ENCODE data around the gene FANCI. TPM values are rescaled to one million over a fixed set of nuclear protein-coding genes. Genes with fewer than 3 reads are reported as not detected.

Gene FANCI
- total RNA-seq: 1 to 10 TPM; 7.6 to 9.9 (median 7.9) TPM

DNA sequence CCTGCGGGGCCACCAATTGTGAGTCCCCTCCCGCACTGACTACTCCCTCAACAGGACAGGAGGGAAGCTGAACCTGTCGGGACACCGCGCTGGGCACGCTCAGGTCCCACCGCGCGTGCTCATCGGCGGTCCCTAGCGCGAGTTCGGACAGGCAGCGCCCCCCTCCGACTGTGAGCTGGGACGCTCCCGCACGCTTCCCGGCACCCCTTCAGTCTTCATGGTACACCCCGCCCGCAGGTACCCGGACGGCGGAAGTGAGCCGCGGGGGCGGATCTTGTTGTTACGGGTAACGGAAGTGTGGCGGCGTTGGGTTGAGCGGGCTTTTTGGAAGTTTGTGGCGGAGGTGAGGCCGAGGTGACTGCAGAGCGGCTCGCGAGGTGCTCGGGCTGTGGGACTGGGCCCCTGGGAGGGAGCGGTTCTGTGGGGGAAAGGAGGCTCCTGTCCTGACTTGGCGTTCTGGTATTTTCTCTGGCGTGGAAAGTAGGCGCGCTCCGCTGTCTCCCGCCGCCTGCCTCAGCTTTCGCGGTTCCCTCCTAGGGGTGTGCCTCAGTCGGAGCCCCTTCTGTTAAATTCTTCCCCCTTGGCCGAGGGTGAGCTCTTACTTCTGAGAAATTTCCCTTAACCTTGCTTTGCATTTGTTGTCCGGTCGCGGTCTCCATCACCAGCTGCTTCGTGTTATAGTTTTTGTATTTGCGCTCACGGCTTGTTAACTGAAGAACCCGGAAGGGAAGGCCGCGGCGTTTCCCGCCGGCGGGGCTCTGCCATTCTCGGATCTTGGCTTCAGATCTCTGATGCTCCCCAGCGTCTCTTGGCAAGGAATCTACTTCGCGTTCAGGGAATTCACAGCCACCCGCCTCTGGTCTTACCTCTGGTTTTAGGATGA is at the start of gene FANCI:
Gene FANCI (plus strand): TSS at position 289 of the 883 bp plus-strand sequence. CDS start 3,669 bp downstream, outside the sequence.
- peak; percentile 94 to 95 for DNase-seq (ENCODE audit: low spot score in 2 of 2)
- Histone ChIP-seq H3K36me3 (no peaks in the 10 kb centered on the region), H3K27me3 (no peaks in the 10 kb centered on the region), H3K4me3 (peak within 1 kb of the TSS; percentile 60 to 81 (median 71)), H3K4me1 (peaks cover 0 to 5% of the 10 kb centered on the region in 2 donors), H3K9me3 (no peaks in the 10 kb centered on the region), H3K27ac (peak within 1 kb of the TSS; percentile 54 to 71)
- intact Hi-C loops (cut with DNase I; ENCODE audit: low total_unique reads): no loop called here
- TF ChIP-seq POLR2AphosphoS5 (IDR thresholded peaks at IDR 0.05) (peak; percentile 54 to 71 (median 67)), POLR2A (IDR thresholded peaks at IDR 0.05) (no peak)
- TF ChIP-seq, protein P1, sequence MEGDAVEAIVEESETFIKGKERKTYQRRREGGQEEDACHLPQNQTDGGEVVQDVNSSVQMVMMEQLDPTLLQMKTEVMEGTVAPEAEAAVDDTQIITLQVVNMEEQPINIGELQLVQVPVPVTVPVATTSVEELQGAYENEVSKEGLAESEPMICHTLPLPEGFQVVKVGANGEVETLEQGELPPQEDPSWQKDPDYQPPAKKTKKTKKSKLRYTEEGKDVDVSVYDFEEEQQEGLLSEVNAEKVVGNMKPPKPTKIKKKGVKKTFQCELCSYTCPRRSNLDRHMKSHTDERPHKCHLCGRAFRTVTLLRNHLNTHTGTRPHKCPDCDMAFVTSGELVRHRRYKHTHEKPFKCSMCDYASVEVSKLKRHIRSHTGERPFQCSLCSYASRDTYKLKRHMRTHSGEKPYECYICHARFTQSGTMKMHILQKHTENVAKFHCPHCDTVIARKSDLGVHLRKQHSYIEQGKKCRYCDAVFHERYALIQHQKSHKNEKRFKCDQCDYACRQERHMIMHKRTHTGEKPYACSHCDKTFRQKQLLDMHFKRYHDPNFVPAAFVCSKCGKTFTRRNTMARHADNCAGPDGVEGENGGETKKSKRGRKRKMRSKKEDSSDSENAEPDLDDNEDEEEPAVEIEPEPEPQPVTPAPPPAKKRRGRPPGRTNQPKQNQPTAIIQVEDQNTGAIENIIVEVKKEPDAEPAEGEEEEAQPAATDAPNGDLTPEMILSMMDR (IDR thresholded peaks at IDR 0.05): peak in 2 of 3 donors; percentile 23 to 28

GRCh38 chr15:89194608-89195007 is 49.2 kb upstream of the FANCI start:
- no peaks in the 10 kb centered on the region for H3K9me3 ChIP-seq
- DNase-seq (ENCODE audit: low spot score in 2 of 2): no peak
- intact Hi-C loops (cut with DNase I; ENCODE audit: low total_unique reads): no loop called here
- H3K27ac ChIP-seq: peak overlapping the region in 1 of 2 donors; percentile 20
- no peaks in the 10 kb centered on the region for H3K36me3 ChIP-seq
- no peak overlapping the region for H3K4me3 ChIP-seq
- no peaks in the 10 kb centered on the region for H3K4me1 ChIP-seq
- TF ChIP-seq POLR2A (IDR thresholded peaks at IDR 0.05): no peak
- TF ChIP-seq, protein P1 (IDR thresholded peaks at IDR 0.05): no peak
- TF ChIP-seq POLR2AphosphoS5 (IDR thresholded peaks at IDR 0.05): no peak
- H3K27me3 ChIP-seq: no peaks in the 10 kb centered on the region

GRCh38 chr15:89195836-89196235 is 47.9 kb upstream of the FANCI start:
- Histone ChIP-seq H3K36me3 (no peaks in the 10 kb centered on the region), H3K4me3 (no peak overlapping the region), H3K27me3 (no peaks in the 10 kb centered on the region), H3K9me3 (no peaks in the 10 kb centered on the region), H3K4me1 (no peaks in the 10 kb centered on the region), H3K27ac (peak overlapping the region in 1 of 2 donors; percentile 48)
- intact Hi-C loops (cut with DNase I; ENCODE audit: low total_unique reads): no loop called here
- DNase-seq (ENCODE audit: low spot score in 2 of 2): no peak
- TF ChIP-seq POLR2AphosphoS5 (IDR thresholded peaks at IDR 0.05) (no peak), POLR2A (IDR thresholded peaks at IDR 0.05) (no peak)
- TF ChIP-seq, protein P1 (IDR thresholded peaks at IDR 0.05): no peak

DNA sequence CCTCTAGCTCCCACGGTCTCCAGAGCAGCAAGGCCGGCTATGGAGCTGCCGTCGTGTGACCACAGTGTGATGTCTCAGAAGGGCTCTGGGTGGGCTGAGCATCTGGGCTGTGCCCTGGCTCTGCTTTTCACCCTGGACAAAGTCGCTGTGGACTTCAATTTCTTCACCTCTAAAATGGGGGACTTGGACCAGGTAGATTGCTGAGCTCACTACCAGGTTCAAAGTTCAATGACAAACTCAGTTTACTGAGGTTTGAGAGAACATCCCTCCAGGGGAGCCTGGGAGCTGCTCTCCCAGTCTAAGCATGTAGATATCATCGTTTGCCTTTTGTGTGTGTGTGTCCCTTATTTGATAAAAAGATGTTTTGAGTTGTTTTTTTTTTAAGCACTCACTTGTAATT is 47.5 kb upstream of the FANCI start:
- Histone ChIP-seq H3K4me1 (no peaks in the 10 kb centered on the region), H3K27ac (peak overlapping the region in 1 of 2 donors; percentile 48), H3K9me3 (no peaks in the 10 kb centered on the region), H3K4me3 (no peak overlapping the region), H3K27me3 (no peaks in the 10 kb centered on the region), H3K36me3 (no peaks in the 10 kb centered on the region)
- intact Hi-C loops (cut with DNase I; ENCODE audit: low total_unique reads): no loop called here
- DNase-seq (ENCODE audit: low spot score in 2 of 2): no peak
- TF ChIP-seq, protein P1 (IDR thresholded peaks at IDR 0.05): no peak
- TF ChIP-seq POLR2AphosphoS5 (IDR thresholded peaks at IDR 0.05) (no peak), POLR2A (IDR thresholded peaks at IDR 0.05) (no peak)

DNA sequence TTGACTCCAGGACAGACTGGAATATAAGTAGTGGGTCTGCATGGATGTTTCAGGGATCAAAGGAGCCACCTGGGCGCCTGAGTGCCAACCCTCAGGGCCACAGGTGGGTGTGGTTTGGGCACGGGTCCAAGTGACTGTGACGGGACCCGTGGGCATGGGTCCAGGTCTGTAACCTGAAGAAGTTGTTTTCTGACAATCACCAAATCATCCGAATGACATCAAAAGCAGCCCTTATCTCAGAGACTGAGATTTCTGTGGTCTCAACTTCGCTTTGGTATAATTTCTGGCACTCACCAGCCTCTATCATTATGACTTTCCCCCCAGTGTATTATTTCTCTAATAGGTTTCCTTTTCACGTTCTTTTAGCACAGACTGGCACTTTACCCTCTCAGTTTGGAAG is 46.8 kb upstream of the FANCI start:
- no peak for DNase-seq (ENCODE audit: low spot score in 2 of 2)
- H3K9me3 ChIP-seq: no peaks in the 10 kb centered on the region
- no peaks in the 10 kb centered on the region for H3K4me1 ChIP-seq
- TF ChIP-seq, protein P1 (IDR thresholded peaks at IDR 0.05): no peak
- no peak for TF ChIP-seq POLR2A (IDR thresholded peaks at IDR 0.05)
- TF ChIP-seq POLR2AphosphoS5 (IDR thresholded peaks at IDR 0.05): no peak
- no peaks in the 10 kb centered on the region for H3K27me3 ChIP-seq
- H3K36me3 ChIP-seq: no peaks in the 10 kb centered on the region
- no peak overlapping the region for H3K4me3 ChIP-seq
- intact Hi-C loops (cut with DNase I; ENCODE audit: low total_unique reads): no loop called here
- peak overlapping the region; percentile 63 to 74 for H3K27ac ChIP-seq
